ENCODE results near the gene RYK. TPM values are rescaled to one million over a fixed set of nuclear protein-coding genes. Genes with fewer than 3 reads are reported as not detected.
A peak's percentile ranks its signal among the peaks of the same experiment; 100 is the strongest.

The RYK gene
- total RNA-seq, 1 donor from 2014 or later: 85.0 TPM

DNA sequence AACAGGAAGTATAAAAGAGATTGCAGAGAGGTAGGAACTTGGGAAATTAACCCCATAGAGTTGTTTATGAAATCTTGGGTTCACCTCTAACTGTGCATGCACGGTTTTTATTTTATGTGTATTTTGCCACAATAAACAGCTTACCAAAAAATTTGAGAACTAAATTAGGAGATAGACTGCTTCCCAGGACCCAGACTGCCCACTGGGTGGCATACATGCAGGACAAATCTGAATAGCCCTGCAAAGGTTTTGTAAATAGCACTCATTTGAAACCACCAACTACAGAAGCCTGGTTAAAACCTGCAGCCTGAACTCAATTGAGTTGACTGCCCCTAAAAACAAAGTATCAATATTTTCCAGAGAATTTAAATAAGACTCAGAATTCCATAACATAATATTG, 124.5 kb downstream of the RYK start:
- H3K27me3 ChIP-seq (ENCODE audit: control insufficient read depth, insufficient read depth, low read length): no peaks in the 10 kb centered on the region
- TF ChIP-seq, protein P1, sequence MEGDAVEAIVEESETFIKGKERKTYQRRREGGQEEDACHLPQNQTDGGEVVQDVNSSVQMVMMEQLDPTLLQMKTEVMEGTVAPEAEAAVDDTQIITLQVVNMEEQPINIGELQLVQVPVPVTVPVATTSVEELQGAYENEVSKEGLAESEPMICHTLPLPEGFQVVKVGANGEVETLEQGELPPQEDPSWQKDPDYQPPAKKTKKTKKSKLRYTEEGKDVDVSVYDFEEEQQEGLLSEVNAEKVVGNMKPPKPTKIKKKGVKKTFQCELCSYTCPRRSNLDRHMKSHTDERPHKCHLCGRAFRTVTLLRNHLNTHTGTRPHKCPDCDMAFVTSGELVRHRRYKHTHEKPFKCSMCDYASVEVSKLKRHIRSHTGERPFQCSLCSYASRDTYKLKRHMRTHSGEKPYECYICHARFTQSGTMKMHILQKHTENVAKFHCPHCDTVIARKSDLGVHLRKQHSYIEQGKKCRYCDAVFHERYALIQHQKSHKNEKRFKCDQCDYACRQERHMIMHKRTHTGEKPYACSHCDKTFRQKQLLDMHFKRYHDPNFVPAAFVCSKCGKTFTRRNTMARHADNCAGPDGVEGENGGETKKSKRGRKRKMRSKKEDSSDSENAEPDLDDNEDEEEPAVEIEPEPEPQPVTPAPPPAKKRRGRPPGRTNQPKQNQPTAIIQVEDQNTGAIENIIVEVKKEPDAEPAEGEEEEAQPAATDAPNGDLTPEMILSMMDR (IDR thresholded peaks at IDR 0.05; ENCODE audit: insufficient read depth, low read length, severe bottlenecking): peak; percentile 9
- H3K4me3 ChIP-seq (ENCODE audit: low read depth, low read length): no peak overlapping the region
- FAIRE-seq (no peak), DNase-seq (ENCODE audit: low read depth) (no peak)
- H3K36me3 ChIP-seq (ENCODE audit: control insufficient read depth, insufficient read depth, low read length): no peaks in the 10 kb centered on the region

DNA sequence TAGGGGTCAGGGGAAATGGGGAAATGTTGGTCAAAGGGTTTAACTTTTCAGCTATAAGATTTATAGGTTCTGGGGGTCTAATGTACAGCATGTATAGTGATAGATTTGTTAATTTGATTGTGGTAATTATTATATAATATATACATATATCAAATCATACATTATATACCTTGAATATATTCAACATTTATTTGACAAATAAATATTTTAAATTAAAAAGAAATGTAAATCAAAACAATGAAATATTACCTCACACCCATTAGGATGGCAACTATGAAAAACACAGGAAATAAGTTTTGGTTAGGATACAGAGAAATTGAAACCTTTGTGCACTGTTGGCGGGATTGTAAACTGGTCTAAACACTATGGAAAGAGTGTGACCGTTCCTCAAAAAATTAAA, 135.9 kb downstream of the RYK start:
- Histone ChIP-seq H3K4me3 (ENCODE audit: low read depth, low read length) (no peak overlapping the region), H3K27me3 (ENCODE audit: control insufficient read depth, insufficient read depth, low read length) (no peaks in the 10 kb centered on the region), H3K36me3 (ENCODE audit: control insufficient read depth, insufficient read depth, low read length) (no peaks in the 10 kb centered on the region)
- TF ChIP-seq, protein P1 (IDR thresholded peaks at IDR 0.05; ENCODE audit: insufficient read depth, low read length, severe bottlenecking): no peak
- FAIRE-seq (no peak), DNase-seq (ENCODE audit: low read depth) (no peak)

DNA sequence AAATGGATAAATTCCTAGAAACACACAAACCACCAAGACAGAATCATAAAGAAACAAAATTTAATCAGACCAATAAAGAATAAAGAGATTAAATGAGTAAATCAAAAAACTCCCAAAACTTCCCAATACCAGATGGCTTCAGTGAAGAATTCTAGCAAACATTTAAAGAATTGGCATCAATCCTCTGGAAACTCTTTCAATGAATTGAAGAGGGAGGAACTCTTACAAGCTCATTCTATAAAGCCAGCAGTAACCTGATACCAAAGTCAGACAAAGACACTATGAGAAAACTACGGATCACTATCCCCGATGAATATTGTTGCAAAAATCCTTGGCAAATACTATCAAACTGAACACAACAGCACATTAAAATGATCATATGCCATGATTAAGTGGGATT, 139.0 kb downstream of the RYK start:
- FAIRE-seq: no peak
- no peak for DNase-seq (ENCODE audit: low read depth)
- no peaks in the 10 kb centered on the region for H3K27me3 ChIP-seq (ENCODE audit: control insufficient read depth, insufficient read depth, low read length)
- H3K36me3 ChIP-seq (ENCODE audit: control insufficient read depth, insufficient read depth, low read length): no peaks in the 10 kb centered on the region
- TF ChIP-seq, protein P1 (IDR thresholded peaks at IDR 0.05; ENCODE audit: insufficient read depth, low read length, severe bottlenecking): no peak
- no peak overlapping the region for H3K4me3 ChIP-seq (ENCODE audit: low read depth, low read length)

DNA sequence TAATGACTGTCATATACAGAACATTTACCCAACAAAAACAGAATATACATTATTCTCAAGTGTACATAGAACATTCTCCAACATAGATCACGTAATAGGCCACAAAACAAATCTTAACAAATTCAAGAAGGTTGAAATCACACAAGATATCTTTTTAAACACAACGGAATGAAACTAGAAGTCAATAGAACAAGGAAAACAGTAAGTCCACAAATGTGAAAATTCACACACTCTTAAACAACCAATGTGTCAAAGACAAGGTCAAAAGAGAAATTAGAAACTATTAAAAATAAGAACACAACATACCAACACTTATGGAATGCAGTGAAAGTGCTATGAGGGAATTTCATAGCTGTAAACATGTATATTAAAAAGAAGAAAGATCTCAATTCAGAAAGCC, 139.7 kb downstream of the RYK start:
- TF ChIP-seq, protein P1 (IDR thresholded peaks at IDR 0.05; ENCODE audit: insufficient read depth, low read length, severe bottlenecking): no peak
- FAIRE-seq: no peak
- no peak for DNase-seq (ENCODE audit: low read depth)
- no peak overlapping the region for H3K4me3 ChIP-seq (ENCODE audit: low read depth, low read length)
- no peaks in the 10 kb centered on the region for H3K27me3 ChIP-seq (ENCODE audit: control insufficient read depth, insufficient read depth, low read length)
- H3K36me3 ChIP-seq (ENCODE audit: control insufficient read depth, insufficient read depth, low read length): no peaks in the 10 kb centered on the region

Other genes starting within 250 kb of the RYK start
- gene SLCO2A1, start 220.9 kb downstream of the RYK start, total RNA-seq: not detected in 2 replicates
- gene AMOTL2, start 123.6 kb upstream of the RYK start, total RNA-seq: 54.2 and 89.9 TPM in 2 replicates
- gene ANAPC13, start 235.1 kb upstream of the RYK start, total RNA-seq: 45.3 and 66.4 TPM in 2 replicates
- 10.3 and 22.4 TPM in 2 replicates for gene CEP63, start 235.2 kb upstream of the RYK start, total RNA-seq